Anterior cingulate cortex (tissue), 58 donors: ENCODE results near the gene CBFA2T2.
A peak's percentile ranks its signal among the peaks of the same experiment; 100 is the strongest.
"Not testable (repeated sequence)": the region's sequence is repeated elsewhere in the genome, so short reads cannot be mapped to it uniquely, and the experiment has no call there.

Experiments used
- DNase-seq, 58 donors: peaks; one replicate each; lab custom pipeline; 2025; lab: John Stamatoyannopoulos, UW

The CBFA2T2 gene

GRCh38 chr20:33490023-33490933 lies at the start of gene CBFA2T2:
CBFA2T2 (plus strand) TSS chr20:33490096; CDS start chr20:33490268, 172 bp downstream.
- peak in 36 of 58 donors; percentile 8 to 83 (median 68) for DNase-seq

GRCh38 chr20:33440562-33440961 lies 49.3 kb upstream of the CBFA2T2 start:
- DNase-seq, result not testable (repeated sequence)

GRCh38 chr20:33441142-33441955 lies 48.5 kb upstream of the CBFA2T2 start:
- peak in 1 of 58 donors; percentile 9 for DNase-seq

GRCh38 chr20:33442136-33443005 lies 47.5 kb upstream of the CBFA2T2 start:
- peak in 2 of 58 donors; percentile 22 to 38 for DNase-seq

- peak in 7 of 58 donors; percentile 25 to 49 (median 38) for DNase-seq
Observed at GRCh38 chr20:33443006-33443511, 46.8 kb upstream of the CBFA2T2 start.

- DNase-seq, result peak in 57 of 58 donors; percentile 23 to 93 (median 80)
Observed at GRCh38 chr20:33443512-33444239, 46.2 kb upstream of the CBFA2T2 start, which contains the start of gene SNTA1. SNTA1 (minus strand) TSS chr20:33443763; CDS start chr20:33443620, 143 bp downstream.

- DNase-seq, result peak in 3 of 58 donors; percentile 7 to 14 (median 8)
Observed at GRCh38 chr20:33444797-33445560, 44.9 kb upstream of the CBFA2T2 start.

GRCh38 chr20:33445881-33446625 lies 43.8 kb upstream of the CBFA2T2 start:
- DNase-seq, result peak in 26 of 58 donors; percentile 9 to 73 (median 28)

- DNase-seq, result no peak
Observed at GRCh38 chr20:33450867-33451266, 39.0 kb upstream of the CBFA2T2 start.

GRCh38 chr20:33456916-33457642 lies 32.8 kb upstream of the CBFA2T2 start:
- DNase-seq, result peak in 53 of 58 donors; percentile 10 to 82 (median 62)

GRCh38 chr20:33459599-33459998 lies 30.3 kb upstream of the CBFA2T2 start:
- DNase-seq, result no peak

- no peak for DNase-seq
Observed at GRCh38 chr20:33460711-33461110, 29.2 kb upstream of the CBFA2T2 start.

- peak in 15 of 58 donors; percentile 1 to 57 (median 12) for DNase-seq
Observed at GRCh38 chr20:33463332-33464101, 26.4 kb upstream of the CBFA2T2 start.

GRCh38 chr20:33464759-33465158 lies 25.1 kb upstream of the CBFA2T2 start:
- not testable (repeated sequence) for DNase-seq

GRCh38 chr20:33465481-33466302 lies 24.2 kb upstream of the CBFA2T2 start:
- peak in 53 of 58 donors; percentile 30 to 91 (median 72) for DNase-seq
